Fibroblast of lung (primary cell): Measurements from ENCODE around the gene ADAMTS17. TPM values are rescaled to one million over a fixed set of nuclear protein-coding genes. Genes with fewer than 3 reads are reported as not detected.

Experiments used
- DNase-seq, 2 donors: peaks; one replicate each; pipeline versions ENCODE4 v3.0.0 to v3.0.0-alpha.2; 2010; ENCODE audit warnings: low read depth in 2 of 2
- H2AFZ ChIP-seq: 2 replicates; pipeline ENCODE4 v1.5.1; 2012; ENCODE audit warnings: low read length, control low read depth, inconsistent platforms
- H3K27ac ChIP-seq: 2 replicates; pipeline ENCODE4 v1.5.1; 2011; ENCODE audit warnings: low read length, control low read depth; ENCODE audit not compliant: insufficient read depth
- H3K27me3 ChIP-seq: 2 replicates; pipeline ENCODE4 v1.5.1; 2011; ENCODE audit warnings: mild to moderate bottlenecking, low read length; ENCODE audit not compliant: control insufficient read depth, insufficient read depth
- H3K36me3 ChIP-seq: 2 replicates; pipeline ENCODE4 v1.5.1; 2011; ENCODE audit warnings: low read length; ENCODE audit not compliant: control insufficient read depth, insufficient read depth
- H3K4me1 ChIP-seq: 2 replicates; pipeline ENCODE4 v1.5.1; 2011; ENCODE audit warnings: low read length; ENCODE audit not compliant: control insufficient read depth, insufficient read depth; ENCODE audit errors: extremely low read depth
- H3K4me2 ChIP-seq: 2 replicates; pipeline ENCODE4 v1.5.1; 2011; ENCODE audit warnings: low read length, control low read depth; ENCODE audit not compliant: insufficient read depth; ENCODE audit errors: extremely low read depth
- H3K4me3 ChIP-seq, 4 experiments: fragments of 200-600 bp in 1 of 4; sonication (generic) in 1 of 4; replicated peaks in 1 of 4; 2 replicates each; pipeline ENCODE4 v1.5.1; 2011 to 2016; ENCODE audit warnings: low read length in 4 of 4, low read depth in 3 of 4, mild to moderate bottlenecking in 3 of 4, control low read depth in 2 of 4, inconsistent platforms in 1 of 4, mixed read lengths in 1 of 4; ENCODE audit not compliant: insufficient read depth in 1 of 4; ENCODE audit errors: control extremely low read depth in 1 of 4
- H3K79me2 ChIP-seq: 2 replicates; pipeline ENCODE4 v1.5.1; 2012; ENCODE audit warnings: mild to moderate bottlenecking, low read length, inconsistent platforms; ENCODE audit not compliant: control insufficient read depth, insufficient read depth
- H3K9ac ChIP-seq: 2 replicates; pipeline ENCODE4 v1.5.1; 2011; ENCODE audit warnings: mild to moderate bottlenecking, low read length, control low read depth; ENCODE audit not compliant: insufficient read depth
- H3K9me3 ChIP-seq: 2 replicates; pipeline ENCODE4 v1.5.1; 2012; ENCODE audit warnings: low read depth, low read length; ENCODE audit not compliant: control insufficient read depth, insufficient read depth
- H4K20me1 ChIP-seq: 2 replicates; pipeline ENCODE4 v1.5.1; 2011; ENCODE audit warnings: low read length; ENCODE audit not compliant: control insufficient read depth, insufficient read depth; ENCODE audit errors: extremely low read depth
- CTCF ChIP-seq, 2 donors: IDR thresholded peaks in 1 of 2; conservative IDR thresholded peaks in 1 of 2; 1 replicate in 1 of 2; 2 replicates in 1 of 2; pipeline ENCODE4 v1.5.1; 2011 to 2012; ENCODE audit warnings: low read length in 2 of 2, control low read depth in 1 of 2, inconsistent platforms in 1 of 2, low read depth in 1 of 2, mild to moderate bottlenecking in 1 of 2
- EZH2 ChIP-seq: IDR thresholded peaks from 2 replicates; pipeline ENCODE4 v1.5.1; 2012; ENCODE audit warnings: low read length, control low read depth, mild to moderate bottlenecking; ENCODE audit errors: missing control alignments
- polyA plus RNA-seq, 2 donors: library from polyadenylated mRNA; depleted of rRNA in 1 of 2; stranded (reverse) in 1 of 2; unstranded in 1 of 2; fragments of >200 nt; gene quantifications; 2 replicates each; pipeline ENCODE4 v1.2.1, GENCODE V29; 2011 to 2012; ENCODE audit warnings: missing spikeins in 1 of 2
- total RNA-seq: library from RNA; depleted of rRNA; stranded (reverse); fragments of >200 nt; gene quantifications from 2 replicates; pipeline ENCODE4 v1.2.1, GENCODE V29; 2014

The ADAMTS17 gene
- total and polyA plus RNA-seq, 2 donors (not counting 1 experiment from before 2014, with no cell fraction given): 0.09 to 0.17 TPM

GRCh38 chr15:100259266-100259665 is 82.5 kb downstream of the ADAMTS17 start:
- Histone ChIP-seq H3K4me3 (no peak overlapping the region), H2AFZ (no peak overlapping the region), H3K4me1 (no peaks in the 10 kb centered on the region), H3K27ac (no peak overlapping the region), H3K4me2 (no peak overlapping the region), H3K9me3 (no peaks in the 10 kb centered on the region), H3K36me3 (no peaks in the 10 kb centered on the region), H3K79me2 (no peaks in the 10 kb centered on the region), H4K20me1 (no peaks in the 10 kb centered on the region), H3K9ac (no peak overlapping the region), H3K27me3 (no peaks in the 10 kb centered on the region)
- DNase-seq: no peak
- no peak for TF ChIP-seq EZH2
- no peak for TF ChIP-seq CTCF (conservative IDR thresholded peaks at IDR 0.05 in 1 of 2, IDR thresholded peaks at IDR 0.05 in 1 of 2; ENCODE audit: low read depth in 1 of 2, low read length in 2 of 2)

DNA sequence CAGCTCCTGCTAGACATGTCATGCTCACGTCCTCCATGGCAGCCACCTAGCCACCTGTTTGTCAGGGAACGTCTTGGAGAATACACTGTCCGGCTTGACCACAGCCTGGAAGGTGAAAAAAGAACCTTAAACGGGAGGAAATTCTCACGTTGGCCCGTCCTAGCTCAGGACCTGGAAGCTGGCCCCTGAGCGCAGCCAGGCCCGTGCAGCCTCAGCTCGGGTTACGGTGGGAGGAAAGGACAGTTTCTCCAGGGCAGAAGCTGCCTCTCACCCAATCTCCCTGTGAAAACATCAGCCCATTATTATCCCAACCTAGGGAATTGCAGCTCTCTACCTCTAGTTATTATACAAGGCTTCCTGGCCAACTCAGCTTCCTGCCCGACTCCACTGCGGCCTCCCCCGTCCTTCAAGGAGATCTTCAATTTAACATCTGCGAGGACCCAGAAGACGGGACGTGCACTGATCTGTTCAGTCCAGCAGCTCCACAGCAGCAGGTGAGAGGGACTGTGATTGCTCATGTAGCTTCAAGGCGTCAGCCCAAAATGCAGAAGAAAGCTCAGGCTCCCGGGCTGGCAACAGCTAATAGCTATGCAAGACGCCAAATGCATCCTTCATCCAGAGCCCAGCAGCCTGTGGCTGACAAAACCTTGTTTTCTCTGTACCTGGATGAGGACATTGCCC is 84.7 kb downstream of the ADAMTS17 start:
- Histone ChIP-seq H3K4me2 (no peak overlapping the region), H3K36me3 (no peaks in the 10 kb centered on the region), H2AFZ (no peak overlapping the region), H3K27me3 (no peaks in the 10 kb centered on the region), H3K9me3 (no peaks in the 10 kb centered on the region), H3K4me3 (no peak overlapping the region), H3K4me1 (no peaks in the 10 kb centered on the region), H3K79me2 (no peaks in the 10 kb centered on the region), H3K9ac (no peak overlapping the region), H3K27ac (no peak overlapping the region), H4K20me1 (no peaks in the 10 kb centered on the region)
- DNase-seq: no peak
- TF ChIP-seq EZH2 (no peak), CTCF (conservative IDR thresholded peaks at IDR 0.05 in 1 of 2, IDR thresholded peaks at IDR 0.05 in 1 of 2; ENCODE audit: low read depth in 1 of 2, low read length in 2 of 2) (no peak)

DNA sequence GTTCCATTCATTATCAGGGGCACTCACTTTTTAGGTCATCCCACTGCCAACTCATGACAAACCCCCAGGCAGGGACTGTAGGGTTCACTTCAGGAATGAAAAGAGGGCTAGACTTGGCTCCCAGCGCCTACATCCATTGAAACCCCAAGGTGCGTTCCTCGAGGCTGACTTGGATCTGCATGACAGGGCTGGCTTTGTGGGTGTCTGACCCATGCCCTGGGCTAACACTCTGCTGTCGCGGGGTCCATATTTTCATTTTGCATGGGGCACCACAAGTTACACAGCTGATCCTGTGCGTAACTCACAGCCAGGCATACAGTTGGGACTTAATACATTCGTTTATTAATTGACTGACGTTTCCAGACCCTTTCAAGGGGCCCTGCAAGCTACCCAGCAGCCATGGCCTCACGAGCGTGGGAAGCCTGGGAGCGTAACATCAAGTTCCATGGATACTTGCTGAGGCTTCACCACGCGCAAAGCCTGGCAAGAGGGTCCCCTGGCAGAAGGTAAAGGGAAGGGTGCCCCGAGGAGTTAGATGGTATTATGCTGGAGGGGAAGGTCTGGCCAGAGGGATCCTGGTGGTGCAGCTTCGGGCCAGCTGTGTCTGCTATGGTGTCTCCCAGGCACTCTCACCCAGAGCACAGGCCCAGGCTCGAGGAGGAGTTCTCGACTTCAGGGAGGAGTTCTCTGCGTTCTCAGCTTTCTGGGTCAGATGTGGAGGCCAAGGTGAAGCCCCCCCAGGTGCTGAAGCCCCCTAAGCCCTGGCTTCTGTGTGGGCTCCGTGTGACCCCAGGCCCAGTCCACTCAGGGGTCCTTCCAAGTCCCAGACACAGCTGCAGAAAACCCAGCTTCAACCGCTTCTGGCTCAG is 85.4 kb downstream of the ADAMTS17 start:
- no peaks in the 10 kb centered on the region for H4K20me1 ChIP-seq
- TF ChIP-seq EZH2 (no peak), CTCF (conservative IDR thresholded peaks at IDR 0.05 in 1 of 2, IDR thresholded peaks at IDR 0.05 in 1 of 2; ENCODE audit: low read depth in 1 of 2, low read length in 2 of 2) (no peak)
- H2AFZ ChIP-seq: no peak overlapping the region
- H3K4me1 ChIP-seq: no peaks in the 10 kb centered on the region
- H3K9me3 ChIP-seq: no peaks in the 10 kb centered on the region
- no peak for DNase-seq
- no peaks in the 10 kb centered on the region for H3K36me3 ChIP-seq
- no peaks in the 10 kb centered on the region for H3K27me3 ChIP-seq
- no peak overlapping the region for H3K4me2 ChIP-seq
- no peak overlapping the region for H3K9ac ChIP-seq
- no peak overlapping the region for H3K27ac ChIP-seq
- no peaks in the 10 kb centered on the region for H3K79me2 ChIP-seq
- no peak overlapping the region for H3K4me3 ChIP-seq
